Measurements from ENCODE around the gene ZNF710. TPM values are rescaled to one million over a fixed set of nuclear protein-coding genes. Genes with fewer than 3 reads are reported as not detected.

The ZNF710 gene
- total and polyA plus RNA-seq, 9 of the 15 experiments (the other 6 are each of a cell fraction or from before 2014, with no cell fraction given) = 0.56 to 14.2 (median 5.2) TPM

DNA sequence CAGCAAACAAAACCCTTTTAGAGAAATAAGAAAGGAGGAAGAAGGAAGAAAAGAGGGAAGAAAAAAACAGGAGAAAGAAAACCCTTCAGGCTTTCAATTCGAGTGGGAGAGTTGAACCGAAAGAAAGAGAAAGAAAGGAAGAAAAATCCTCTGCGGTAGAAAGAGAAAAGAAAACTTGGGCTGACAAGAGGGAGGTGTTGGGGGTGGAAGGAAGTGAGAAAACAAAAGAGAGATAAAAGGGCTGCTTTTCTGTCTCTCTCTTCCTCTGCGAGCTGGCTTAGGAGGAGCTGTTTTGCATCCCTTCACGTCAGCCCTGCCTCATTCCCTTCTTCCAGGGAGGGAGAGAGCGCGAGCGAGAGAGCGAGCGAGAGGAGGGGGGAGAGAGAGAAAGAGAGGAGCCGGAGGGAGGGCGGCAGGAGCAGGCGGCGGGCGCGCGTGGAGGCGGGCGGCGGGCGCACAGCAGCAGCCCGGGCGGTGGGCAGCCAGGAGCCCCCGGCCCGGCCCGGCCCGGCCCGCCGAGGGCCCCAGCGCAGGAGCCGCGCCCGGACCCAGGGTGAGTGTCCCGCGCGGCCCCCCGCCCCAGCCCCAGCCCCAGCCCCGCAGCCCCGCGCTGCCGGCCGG lies at the start of gene ZNF710 (continued):
- TF ChIP-seq, protein P1, sequence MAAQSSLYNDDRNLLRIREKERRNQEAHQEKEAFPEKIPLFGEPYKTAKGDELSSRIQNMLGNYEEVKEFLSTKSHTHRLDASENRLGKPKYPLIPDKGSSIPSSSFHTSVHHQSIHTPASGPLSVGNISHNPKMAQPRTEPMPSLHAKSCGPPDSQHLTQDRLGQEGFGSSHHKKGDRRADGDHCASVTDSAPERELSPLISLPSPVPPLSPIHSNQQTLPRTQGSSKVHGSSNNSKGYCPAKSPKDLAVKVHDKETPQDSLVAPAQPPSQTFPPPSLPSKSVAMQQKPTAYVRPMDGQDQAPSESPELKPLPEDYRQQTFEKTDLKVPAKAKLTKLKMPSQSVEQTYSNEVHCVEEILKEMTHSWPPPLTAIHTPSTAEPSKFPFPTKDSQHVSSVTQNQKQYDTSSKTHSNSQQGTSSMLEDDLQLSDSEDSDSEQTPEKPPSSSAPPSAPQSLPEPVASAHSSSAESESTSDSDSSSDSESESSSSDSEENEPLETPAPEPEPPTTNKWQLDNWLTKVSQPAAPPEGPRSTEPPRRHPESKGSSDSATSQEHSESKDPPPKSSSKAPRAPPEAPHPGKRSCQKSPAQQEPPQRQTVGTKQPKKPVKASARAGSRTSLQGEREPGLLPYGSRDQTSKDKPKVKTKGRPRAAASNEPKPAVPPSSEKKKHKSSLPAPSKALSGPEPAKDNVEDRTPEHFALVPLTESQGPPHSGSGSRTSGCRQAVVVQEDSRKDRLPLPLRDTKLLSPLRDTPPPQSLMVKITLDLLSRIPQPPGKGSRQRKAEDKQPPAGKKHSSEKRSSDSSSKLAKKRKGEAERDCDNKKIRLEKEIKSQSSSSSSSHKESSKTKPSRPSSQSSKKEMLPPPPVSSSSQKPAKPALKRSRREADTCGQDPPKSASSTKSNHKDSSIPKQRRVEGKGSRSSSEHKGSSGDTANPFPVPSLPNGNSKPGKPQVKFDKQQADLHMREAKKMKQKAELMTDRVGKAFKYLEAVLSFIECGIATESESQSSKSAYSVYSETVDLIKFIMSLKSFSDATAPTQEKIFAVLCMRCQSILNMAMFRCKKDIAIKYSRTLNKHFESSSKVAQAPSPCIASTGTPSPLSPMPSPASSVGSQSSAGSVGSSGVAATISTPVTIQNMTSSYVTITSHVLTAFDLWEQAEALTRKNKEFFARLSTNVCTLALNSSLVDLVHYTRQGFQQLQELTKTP (IDR thresholded peaks at IDR 0.05; ENCODE audit: low read depth in 1 of 2, partially characterized antibody in 2 of 2) = peak in 1 of 2 experiments; percentile 72
- TF ChIP-seq BCL6 (CRISPR knock-in tag; IDR thresholded peaks at IDR 0.05) = no peak
- peak; percentile 71 for TF ChIP-seq DPF2 (IDR thresholded peaks at IDR 0.05)
- no peak for TF ChIP-seq COPS2 (conservative IDR thresholded peaks at IDR 0.05)
- TF ChIP-seq MTA2 (IDR thresholded peaks at IDR 0.05; ENCODE audit: low read depth) = no peak
- no peak for TF ChIP-seq FOXJ3 (CRISPR knock-in tag; IDR thresholded peaks at IDR 0.05)
- peak; percentile 51; the same call in 1 of the 2 replicates for TF ChIP-seq CXXC5 (CRISPR knock-in tag; IDR thresholded peaks at IDR 0.05)
- TF ChIP-seq, protein P2, sequence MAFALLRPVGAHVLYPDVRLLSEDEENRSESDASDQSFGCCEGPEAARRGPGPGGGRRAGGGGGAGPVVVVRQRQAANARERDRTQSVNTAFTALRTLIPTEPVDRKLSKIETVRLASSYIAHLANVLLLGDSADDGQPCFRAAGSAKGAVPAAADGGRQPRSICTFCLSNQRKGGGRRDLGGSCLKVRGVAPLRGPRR (CRISPR knock-in tag; IDR thresholded peaks at IDR 0.05) = no peak
- TF ChIP-seq ZBED1 (IDR thresholded peaks at IDR 0.05) = no peak
- TF ChIP-seq, protein P3, sequence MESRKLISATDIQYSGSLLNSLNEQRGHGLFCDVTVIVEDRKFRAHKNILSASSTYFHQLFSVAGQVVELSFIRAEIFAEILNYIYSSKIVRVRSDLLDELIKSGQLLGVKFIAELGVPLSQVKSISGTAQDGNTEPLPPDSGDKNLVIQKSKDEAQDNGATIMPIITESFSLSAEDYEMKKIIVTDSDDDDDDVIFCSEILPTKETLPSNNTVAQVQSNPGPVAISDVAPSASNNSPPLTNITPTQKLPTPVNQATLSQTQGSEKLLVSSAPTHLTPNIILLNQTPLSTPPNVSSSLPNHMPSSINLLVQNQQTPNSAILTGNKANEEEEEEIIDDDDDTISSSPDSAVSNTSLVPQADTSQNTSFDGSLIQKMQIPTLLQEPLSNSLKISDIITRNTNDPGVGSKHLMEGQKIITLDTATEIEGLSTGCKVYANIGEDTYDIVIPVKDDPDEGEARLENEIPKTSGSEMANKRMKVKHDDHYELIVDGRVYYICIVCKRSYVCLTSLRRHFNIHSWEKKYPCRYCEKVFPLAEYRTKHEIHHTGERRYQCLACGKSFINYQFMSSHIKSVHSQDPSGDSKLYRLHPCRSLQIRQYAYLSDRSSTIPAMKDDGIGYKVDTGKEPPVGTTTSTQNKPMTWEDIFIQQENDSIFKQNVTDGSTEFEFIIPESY (CRISPR knock-in tag; IDR thresholded peaks at IDR 0.05) = no peak
- TF ChIP-seq CBFA2T3 (IDR thresholded peaks at IDR 0.05) = no peak
- no peak for TF ChIP-seq MCM3 (IDR thresholded peaks at IDR 0.05)
- TF ChIP-seq ZNF282 (CRISPR knock-in tag; IDR thresholded peaks at IDR 0.05) = no peak
- TF ChIP-seq SETDB1 (IDR thresholded peaks at IDR 0.05; ENCODE audit: low read length) = no peak
- TF ChIP-seq SUPT5H (IDR thresholded peaks at IDR 0.05) = 0 out of 2 replicates have a peak, but pooled peaks have one; percentile 41
- peak; percentile 29; the same call in 1 of the 2 replicates for TF ChIP-seq EHMT2 (IDR thresholded peaks at IDR 0.05)
- peak; percentile 34; the same call in 1 of the 2 replicates for TF ChIP-seq TOE1 (IDR thresholded peaks at IDR 0.05; ENCODE audit: borderline replicate concordance)
- no peak for TF ChIP-seq TOE1 (CRISPR knock-in tag; IDR thresholded peaks at IDR 0.05; ENCODE audit: borderline replicate concordance, low read depth)
- TF ChIP-seq, protein P4, sequence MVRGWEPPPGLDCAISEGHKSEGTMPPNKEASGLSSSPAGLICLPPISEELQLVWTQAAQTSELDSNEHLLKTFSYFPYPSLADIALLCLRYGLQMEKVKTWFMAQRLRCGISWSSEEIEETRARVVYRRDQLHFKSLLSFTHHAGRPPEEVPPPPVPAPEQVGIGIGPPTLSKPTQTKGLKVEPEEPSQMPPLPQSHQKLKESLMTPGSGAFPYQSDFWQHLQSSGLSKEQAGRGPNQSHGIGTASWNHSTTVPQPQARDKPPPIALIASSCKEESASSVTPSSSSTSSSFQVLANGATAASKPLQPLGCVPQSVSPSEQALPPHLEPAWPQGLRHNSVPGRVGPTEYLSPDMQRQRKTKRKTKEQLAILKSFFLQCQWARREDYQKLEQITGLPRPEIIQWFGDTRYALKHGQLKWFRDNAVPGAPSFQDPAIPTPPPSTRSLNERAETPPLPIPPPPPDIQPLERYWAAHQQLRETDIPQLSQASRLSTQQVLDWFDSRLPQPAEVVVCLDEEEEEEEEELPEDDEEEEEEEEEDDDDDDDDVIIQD (CRISPR knock-in tag; IDR thresholded peaks at IDR 0.05) = no peak
- no peak for TF ChIP-seq ZNF778 (CRISPR knock-in tag; IDR thresholded peaks at IDR 0.05)
- TF ChIP-seq, protein P5, sequence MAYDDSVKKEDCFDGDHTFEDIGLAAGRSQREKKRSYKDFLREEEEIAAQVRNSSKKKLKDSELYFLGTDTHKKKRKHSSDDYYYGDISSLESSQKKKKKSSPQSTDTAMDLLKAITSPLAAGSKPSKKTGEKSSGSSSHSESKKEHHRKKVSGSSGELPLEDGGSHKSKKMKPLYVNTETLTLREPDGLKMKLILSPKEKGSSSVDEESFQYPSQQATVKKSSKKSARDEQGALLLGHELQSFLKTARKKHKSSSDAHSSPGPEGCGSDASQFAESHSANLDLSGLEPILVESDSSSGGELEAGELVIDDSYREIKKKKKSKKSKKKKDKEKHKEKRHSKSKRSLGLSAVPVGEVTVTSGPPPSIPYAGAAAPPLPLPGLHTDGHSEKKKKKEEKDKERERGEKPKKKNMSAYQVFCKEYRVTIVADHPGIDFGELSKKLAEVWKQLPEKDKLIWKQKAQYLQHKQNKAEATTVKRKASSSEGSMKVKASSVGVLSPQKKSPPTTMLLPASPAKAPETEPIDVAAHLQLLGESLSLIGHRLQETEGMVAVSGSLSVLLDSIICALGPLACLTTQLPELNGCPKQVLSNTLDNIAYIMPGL (CRISPR knock-in tag; IDR thresholded peaks at IDR 0.05) = no peak
- TF ChIP-seq SMARCA4 (IDR thresholded peaks at IDR 0.05) = peak; percentile 54

All from K562 (cell line).